ENCODE results near the gene NIT2.
A peak's percentile ranks its signal among the peaks of the same experiment; 100 is the strongest.

The NIT2 gene

GRCh38 chr3:100334488-100335351 is at the start of gene NIT2:
Gene NIT2 (plus strand): TSS chr3:100334757. CDS start chr3:100334792, 35 bp downstream.
- Histone ChIP-seq H4K20me1 (ENCODE audit: control insufficient read depth, insufficient read depth, low read depth, low read length) (no peaks in the 10 kb centered on the region), H3K4me3 (ENCODE audit: low read length) (peak within 1 kb of the TSS; percentile 72), H3K9me2 (replicated peaks; ENCODE audit: control insufficient read depth, low read length) (no peaks in the 10 kb centered on the region), H3F3A (ENCODE audit: control insufficient read depth, insufficient read depth) (no peaks in the 10 kb centered on the region), H3K9me3 (ENCODE audit: control insufficient read depth, insufficient read depth, low read length) (no peaks in the 10 kb centered on the region), H3K36me3 (ENCODE audit: control insufficient read depth, low read length) (peaks cover 17% of the 10 kb centered on the region), H3K4me1 (ENCODE audit: control insufficient read depth, low read length) (peaks cover 27% of the 10 kb centered on the region), H3K27me3 (ENCODE audit: control insufficient read depth, low read length) (no peaks in the 10 kb centered on the region), H3K4me2 (ENCODE audit: low read length) (peak within 1 kb of the TSS; percentile 99), H3K27ac (ENCODE audit: low read depth, low read length) (peak within 1 kb of the TSS; percentile 25), H3K79me2 (ENCODE audit: control insufficient read depth, low read length) (peaks cover 19% of the 10 kb centered on the region)
- TF ChIP-seq EZH2phosphoT487 (IDR thresholded peaks at IDR 0.05; ENCODE audit: borderline replicate concordance, low read length) (no peak), CTCF (IDR thresholded peaks at IDR 0.05; ENCODE audit: low read depth, low read length, poor library complexity, severe bottlenecking) (no peak)

GRCh38 chr3:100288288-100288894 is 46.2 kb upstream of the NIT2 start:
- Histone ChIP-seq H3K27me3 (ENCODE audit: control insufficient read depth, low read length) (no peaks in the 10 kb centered on the region), H3K9me3 (ENCODE audit: control insufficient read depth, insufficient read depth, low read length) (no peaks in the 10 kb centered on the region), H3K9me2 (replicated peaks; ENCODE audit: control insufficient read depth, low read length) (no peaks in the 10 kb centered on the region), H3F3A (ENCODE audit: control insufficient read depth, insufficient read depth) (peaks cover 3% of the 10 kb centered on the region; the same call in 1 of the 2 replicates), H3K4me2 (ENCODE audit: low read length) (no peak overlapping the region), H4K20me1 (ENCODE audit: control insufficient read depth, insufficient read depth, low read depth, low read length) (no peaks in the 10 kb centered on the region), H3K27ac (ENCODE audit: low read depth, low read length) (no peak overlapping the region), H3K36me3 (ENCODE audit: control insufficient read depth, low read length) (peaks cover 8% of the 10 kb centered on the region), H3K79me2 (ENCODE audit: control insufficient read depth, low read length) (no peaks in the 10 kb centered on the region), H3K4me3 (ENCODE audit: low read length) (no peak overlapping the region), H3K4me1 (ENCODE audit: control insufficient read depth, low read length) (peaks cover 9% of the 10 kb centered on the region)
- TF ChIP-seq CTCF (IDR thresholded peaks at IDR 0.05; ENCODE audit: low read depth, low read length, poor library complexity, severe bottlenecking) (no peak), EZH2phosphoT487 (IDR thresholded peaks at IDR 0.05; ENCODE audit: borderline replicate concordance, low read length) (no peak)

- Histone ChIP-seq H3K9me3 (ENCODE audit: control insufficient read depth, insufficient read depth, low read length) (no peaks in the 10 kb centered on the region), H3K4me1 (ENCODE audit: control insufficient read depth, low read length) (peaks cover 9% of the 10 kb centered on the region), H3K4me2 (ENCODE audit: low read length) (no peak overlapping the region), H3K4me3 (ENCODE audit: low read length) (no peak overlapping the region), H3K27ac (ENCODE audit: low read depth, low read length) (no peak overlapping the region), H3K36me3 (ENCODE audit: control insufficient read depth, low read length) (peaks cover 4% of the 10 kb centered on the region; the same call in 1 of the 2 replicates), H4K20me1 (ENCODE audit: control insufficient read depth, insufficient read depth, low read depth, low read length) (no peaks in the 10 kb centered on the region), H3F3A (ENCODE audit: control insufficient read depth, insufficient read depth) (no peaks in the 10 kb centered on the region), H3K79me2 (ENCODE audit: control insufficient read depth, low read length) (no peaks in the 10 kb centered on the region), H3K9me2 (replicated peaks; ENCODE audit: control insufficient read depth, low read length) (no peaks in the 10 kb centered on the region), H3K27me3 (ENCODE audit: control insufficient read depth, low read length) (no peaks in the 10 kb centered on the region)
- no peak for TF ChIP-seq EZH2phosphoT487 (IDR thresholded peaks at IDR 0.05; ENCODE audit: borderline replicate concordance, low read length)
- no peak for TF ChIP-seq CTCF (IDR thresholded peaks at IDR 0.05; ENCODE audit: low read depth, low read length, poor library complexity, severe bottlenecking)
Observed at GRCh38 chr3:100289339-100289738, 45.2 kb upstream of the NIT2 start.
